GM18861 (cell line): ENCODE data around the gene OR4C11.

Experiments used
- ATAC-seq: cut with Tn5 transposase; IDR thresholded peaks from one replicate; pipeline ENCODE4 v1.9.1; 2021; ENCODE audit not compliant: unreplicated experiment

The OR4C11 gene

GRCh38 chr11:55607545-55607944 lies at the start of gene OR4C11:
Gene OR4C11, minus strand, starts transcription at chr11:55607645. Its CDS starts 3,272 bp downstream, at chr11:55604373.
- ATAC-seq, result no peak

GRCh38 chr11:55655096-55655495 lies 47.7 kb upstream of the OR4C11 start:
- ATAC-seq, result no peak

GRCh38 chr11:55652560-55652959 lies 45.1 kb upstream of the OR4C11 start:
- ATAC-seq, result no peak

- ATAC-seq, result no peak
These were observed 40.6 kb upstream of the OR4C11 start, which contains the start of gene OR4S2 for GRCh38 chr11:55648027-55648426. Gene OR4S2, plus strand, starts transcription at chr11:55648327. Its CDS starts 2,577 bp downstream, at chr11:55650904.

GRCh38 chr11:55634813-55635212 lies 27.4 kb upstream of the OR4C11 start, which contains the start of gene OR4P4:
Gene OR4P4, plus strand, starts transcription at chr11:55635113.
- ATAC-seq, result no peak

- no peak for ATAC-seq
These were observed 17.1 kb upstream of the OR4C11 start for GRCh38 chr11:55624531-55624930.

GRCh38 chr11:55572548-55572947 lies 34.9 kb downstream of the OR4C11 start:
- no peak for ATAC-seq

GRCh38 chr11:55571828-55572227 lies 35.6 kb downstream of the OR4C11 start, which contains the start of gene OR4C16:
Gene OR4C16, plus strand, starts transcription at chr11:55572128. Its CDS starts 0 bp downstream, at chr11:55572128.
- no peak for ATAC-seq

- no peak for ATAC-seq
These were observed 53.3 kb downstream of the OR4C11 start, which contains the start of gene OR4C15 for GRCh38 chr11:55554169-55554568. Gene OR4C15, plus strand, starts transcription at chr11:55554469. Its CDS starts 0 bp downstream, at chr11:55554469.
